ENCODE results near the gene RSPH9.

RSPH9 gene

DNA sequence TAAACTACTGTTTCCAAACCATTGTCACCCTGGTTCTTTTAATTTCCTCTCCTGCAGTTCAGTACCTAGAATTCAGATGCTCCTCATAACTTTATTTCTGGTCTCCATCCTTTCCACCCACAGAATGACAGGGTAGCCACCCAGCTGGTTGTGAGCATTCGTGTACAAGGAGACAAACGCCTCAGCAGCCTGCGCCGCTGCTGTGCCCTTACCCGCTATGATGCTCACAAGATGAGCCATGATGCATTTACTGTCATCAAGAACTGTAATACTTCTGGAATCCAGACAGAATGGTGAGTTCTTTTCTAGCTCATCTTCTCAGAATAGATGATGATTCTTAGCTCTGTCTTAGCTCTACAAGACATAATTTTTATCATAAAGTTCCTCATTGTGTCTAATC lies 34.4 kb upstream of the RSPH9 start:
- DNase-seq (ENCODE audit: low spot score), result no peak
- no peak overlapping the region for H3K27ac ChIP-seq
- TF ChIP-seq, protein P1, sequence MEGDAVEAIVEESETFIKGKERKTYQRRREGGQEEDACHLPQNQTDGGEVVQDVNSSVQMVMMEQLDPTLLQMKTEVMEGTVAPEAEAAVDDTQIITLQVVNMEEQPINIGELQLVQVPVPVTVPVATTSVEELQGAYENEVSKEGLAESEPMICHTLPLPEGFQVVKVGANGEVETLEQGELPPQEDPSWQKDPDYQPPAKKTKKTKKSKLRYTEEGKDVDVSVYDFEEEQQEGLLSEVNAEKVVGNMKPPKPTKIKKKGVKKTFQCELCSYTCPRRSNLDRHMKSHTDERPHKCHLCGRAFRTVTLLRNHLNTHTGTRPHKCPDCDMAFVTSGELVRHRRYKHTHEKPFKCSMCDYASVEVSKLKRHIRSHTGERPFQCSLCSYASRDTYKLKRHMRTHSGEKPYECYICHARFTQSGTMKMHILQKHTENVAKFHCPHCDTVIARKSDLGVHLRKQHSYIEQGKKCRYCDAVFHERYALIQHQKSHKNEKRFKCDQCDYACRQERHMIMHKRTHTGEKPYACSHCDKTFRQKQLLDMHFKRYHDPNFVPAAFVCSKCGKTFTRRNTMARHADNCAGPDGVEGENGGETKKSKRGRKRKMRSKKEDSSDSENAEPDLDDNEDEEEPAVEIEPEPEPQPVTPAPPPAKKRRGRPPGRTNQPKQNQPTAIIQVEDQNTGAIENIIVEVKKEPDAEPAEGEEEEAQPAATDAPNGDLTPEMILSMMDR (IDR thresholded peaks at IDR 0.05), result no peak

DNA sequence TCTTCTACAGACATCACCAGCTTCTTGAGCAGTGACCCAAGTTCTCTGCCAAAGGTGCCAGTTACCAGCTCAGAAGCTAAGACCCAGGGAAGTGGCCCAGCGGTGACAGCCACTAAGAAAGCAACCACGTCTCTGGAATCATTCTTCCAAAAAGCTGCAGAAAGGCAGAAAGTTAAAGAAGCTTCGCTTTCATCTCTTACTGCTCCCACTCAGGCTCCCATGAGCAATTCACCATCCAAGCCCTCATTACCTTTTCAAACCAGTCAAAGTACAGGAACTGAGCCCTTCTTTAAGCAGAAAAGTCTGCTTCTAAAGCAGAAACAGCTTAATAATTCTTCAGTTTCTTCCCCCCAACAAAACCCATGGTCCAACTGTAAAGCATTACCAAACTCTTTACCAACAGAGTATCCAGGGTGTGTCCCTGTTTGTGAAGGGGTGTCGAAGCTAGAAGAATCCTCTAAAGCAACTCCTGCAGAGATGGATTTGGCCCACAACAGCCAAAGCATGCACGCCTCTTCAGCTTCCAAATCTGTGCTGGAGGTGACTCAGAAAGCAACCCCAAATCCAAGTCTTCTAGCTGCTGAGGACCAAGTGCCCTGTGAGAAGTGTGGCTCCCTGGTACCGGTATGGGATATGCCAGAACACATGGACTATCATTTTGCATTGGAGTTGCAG lies 31.0 kb upstream of the RSPH9 start:
- Histone ChIP-seq H3K4me3 (no peak overlapping the region), H3K27ac (no peak overlapping the region)
- TF ChIP-seq, protein P1 (IDR thresholded peaks at IDR 0.05), result no peak
- peak; percentile 24 for DNase-seq (ENCODE audit: low spot score)

More for the DNA sequence above, 34.4 kb upstream of the RSPH9 start:
- no peak overlapping the region for H3K4me3 ChIP-seq

DNA sequence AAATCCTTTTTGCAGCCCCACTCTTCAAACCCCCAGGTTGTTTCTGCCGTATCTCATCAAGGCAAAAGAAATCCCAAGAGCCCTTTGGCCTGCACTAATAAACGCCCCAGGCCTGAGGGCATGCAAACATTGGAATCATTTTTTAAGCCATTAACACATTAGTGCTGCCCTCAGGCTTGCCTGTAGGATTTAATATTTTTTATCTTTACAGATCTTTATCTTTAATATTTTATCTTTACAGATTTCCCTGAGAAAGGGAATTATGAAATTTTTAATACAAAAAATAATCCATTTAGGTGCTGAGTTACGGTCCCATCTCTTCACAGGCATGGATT lies 30.5 kb upstream of the RSPH9 start:
- TF ChIP-seq, protein P1 (IDR thresholded peaks at IDR 0.05), result no peak
- Histone ChIP-seq H3K27ac (no peak overlapping the region), H3K4me3 (no peak overlapping the region)
- no peak for DNase-seq (ENCODE audit: low spot score)

DNA sequence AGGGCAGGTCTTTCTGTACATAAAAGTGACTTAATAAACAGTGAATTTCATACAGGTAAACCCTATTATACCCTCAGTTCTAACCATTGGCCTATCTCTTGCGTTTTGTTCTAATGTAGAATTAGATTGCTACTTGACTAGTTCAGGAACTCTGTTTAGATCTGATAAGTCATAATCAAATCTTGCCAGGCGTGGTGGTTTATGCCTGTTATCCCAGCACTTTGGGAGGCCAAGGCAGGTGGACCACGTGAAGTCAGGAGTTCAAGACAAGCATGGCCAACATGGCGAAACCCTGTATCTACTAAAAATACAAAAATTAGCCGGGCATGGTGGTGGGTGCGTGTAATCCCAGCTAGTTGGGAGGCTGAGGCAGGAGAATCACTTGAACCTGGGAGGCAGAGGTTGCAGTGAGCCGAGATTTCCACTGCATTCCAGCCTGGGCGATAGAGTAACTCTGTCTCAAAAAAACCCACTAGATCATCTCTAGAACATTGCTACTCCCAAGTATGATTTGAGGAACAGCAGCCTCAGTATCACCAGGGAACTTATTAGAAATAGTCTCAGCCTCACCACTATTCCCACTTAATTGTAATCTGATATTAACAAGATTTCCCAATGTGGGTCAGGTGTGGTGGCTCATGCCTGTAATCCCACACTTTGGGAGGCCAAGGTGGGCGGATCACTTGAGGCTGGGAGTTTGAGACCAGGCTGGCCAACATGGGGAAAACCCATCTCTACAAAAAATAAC lies 27.9 kb upstream of the RSPH9 start:
- Histone ChIP-seq H3K27ac (no peak overlapping the region), H3K4me3 (no peak overlapping the region)
- DNase-seq (ENCODE audit: low spot score), result peak; percentile 21
- TF ChIP-seq, protein P1 (IDR thresholded peaks at IDR 0.05), result no peak

DNA sequence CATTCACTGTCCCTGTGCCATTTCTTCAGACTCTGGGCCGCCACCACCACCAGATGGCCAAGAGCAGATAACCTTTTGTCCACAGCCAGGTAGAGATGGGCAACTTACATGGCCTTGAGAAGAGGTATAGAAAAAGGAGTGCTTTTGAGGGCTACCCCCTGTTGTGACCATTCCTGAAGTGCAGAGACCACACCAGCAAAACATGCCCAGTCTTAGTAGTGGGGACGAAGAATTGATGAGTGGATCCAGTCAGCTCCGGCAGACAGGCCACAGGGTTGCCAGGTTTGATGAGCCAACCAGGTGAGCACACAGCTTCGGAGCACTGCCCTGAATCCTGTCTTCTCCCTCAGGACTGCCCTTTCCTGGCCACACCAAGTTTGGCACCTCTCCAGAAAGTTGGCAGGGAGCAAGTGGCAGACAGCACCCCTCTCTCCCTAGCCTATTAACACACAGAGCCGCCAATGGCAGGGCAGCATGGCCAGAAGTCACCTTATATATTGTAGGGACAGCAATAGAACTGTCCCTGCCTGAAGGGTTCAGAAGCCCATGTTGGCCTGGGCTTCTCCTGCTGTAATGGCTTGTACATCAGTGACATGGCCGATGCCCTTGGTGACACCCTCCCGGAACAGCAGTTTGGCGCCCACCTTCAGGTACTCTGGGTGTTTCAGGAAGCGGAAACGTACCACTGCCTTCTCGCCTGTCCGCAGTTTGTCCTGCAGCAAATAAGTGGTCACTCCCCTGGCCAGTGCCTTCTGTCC lies 23.6 kb upstream of the RSPH9 start:
- H3K27ac ChIP-seq, result no peak overlapping the region
- peak; percentile 68 for DNase-seq (ENCODE audit: low spot score)
- no peak overlapping the region for H3K4me3 ChIP-seq
- TF ChIP-seq, protein P1 (IDR thresholded peaks at IDR 0.05), result no peak

DNA sequence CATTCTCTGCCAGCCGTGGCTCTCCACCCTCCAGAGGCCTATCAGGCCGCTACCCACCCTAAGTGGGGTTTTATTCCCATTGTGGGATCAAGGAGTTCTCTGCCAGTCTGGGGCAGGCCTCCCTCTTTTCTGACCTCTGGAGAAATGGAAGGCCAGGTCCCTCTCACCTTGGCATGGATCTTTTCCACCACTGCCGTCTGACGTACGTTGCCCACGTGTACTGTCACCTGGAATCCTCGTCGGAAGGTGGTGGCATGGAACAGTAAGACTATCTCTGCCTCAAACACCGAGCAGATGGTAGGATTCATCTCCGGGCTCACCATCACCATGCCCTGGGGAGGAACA lies 23.0 kb upstream of the RSPH9 start:
- H3K27ac ChIP-seq, result no peak overlapping the region
- peak; percentile 60 for DNase-seq (ENCODE audit: low spot score)
- no peak overlapping the region for H3K4me3 ChIP-seq
- TF ChIP-seq, protein P1 (IDR thresholded peaks at IDR 0.05), result no peak

Measured in coronary artery (tissue), 2 donors.